ENCODE results near the gene GALNT6. TPM values are rescaled to one million over a fixed set of nuclear protein-coding genes. Genes with fewer than 3 reads are reported as not detected.

The GALNT6 gene
- total RNA-seq, 4 donors from 2014 or later, result 1.1 to 13.8 (median 3.3) TPM

GRCh38 chr12:51390891-51391282, 319 bp downstream of the GALNT6 start:
- no peak for TF ChIP-seq CTCF (IDR thresholded peaks at IDR 0.05; ENCODE audit: low read depth)

GRCh38 chr12:51390457-51390856, 749 bp downstream of the GALNT6 start:
- no peak for TF ChIP-seq CTCF (IDR thresholded peaks at IDR 0.05; ENCODE audit: low read depth)

GRCh38 chr12:51389302-51389999, 1.8 kb downstream of the GALNT6 start:
- TF ChIP-seq CTCF (IDR thresholded peaks at IDR 0.05; ENCODE audit: low read depth), result no peak

GRCh38 chr12:51388846-51389245, 2.4 kb downstream of the GALNT6 start:
- TF ChIP-seq CTCF (IDR thresholded peaks at IDR 0.05; ENCODE audit: low read depth), result no peak

- TF ChIP-seq CTCF (IDR thresholded peaks at IDR 0.05; ENCODE audit: low read depth), result no peak
These were observed 3.0 kb downstream of the GALNT6 start for GRCh38 chr12:51388069-51388799.

- no peak for TF ChIP-seq CTCF (IDR thresholded peaks at IDR 0.05; ENCODE audit: low read depth)
These were observed 4.9 kb downstream of the GALNT6 start for GRCh38 chr12:51386351-51386750.

- no peak for TF ChIP-seq CTCF (IDR thresholded peaks at IDR 0.05; ENCODE audit: low read depth)
These were observed 7.8 kb downstream of the GALNT6 start for GRCh38 chr12:51383269-51383905.

Measured in subcutaneous adipose tissue (tissue), 4 donors.